Naive thymus-derived CD4-positive, alpha-beta T cell (primary cell): Measurements from ENCODE around the gene CSTPP1. TPM values are rescaled to one million over a fixed set of nuclear protein-coding genes. Genes with fewer than 3 reads are reported as not detected.

Source experiments
- ATAC-seq: fragments of 150-1000 bp; cut with Tn5 transposase; 2 replicates; pipeline ENCODE4 v1.10.0; 2021; ENCODE audit warnings: mild to moderate bottlenecking, moderate library complexity
- CTCF ChIA-PET: fragments of 350-600 bp; sonication (Branson Sonifier 250); formaldehyde crosslinking; loops from one replicate; lab custom pipeline; 2021; ENCODE audit warnings: antibody characterized with exemption; lab: Charles Lee
- POLR2A ChIA-PET: fragments of 350-600 bp; sonication (Branson Sonifier 250); formaldehyde crosslinking; loops from one replicate; lab custom pipeline; 2021; ENCODE audit warnings: antibody characterized with exemption, inconsistent platforms; lab: Charles Lee
- DNase-seq, 9 donors: peaks; one replicate each; pipeline versions ENCODE4 v3.0.0 to v3.0.0-alpha.2; 2020 to 2022; ENCODE audit warnings: mixed read lengths in 1 of 9
- H3K27ac ChIP-seq: one replicate; pipeline ENCODE4 v1.7.0; 2013; ENCODE audit warnings: mild to moderate bottlenecking, low read depth, low read length, moderate library complexity
- H3K27me3 ChIP-seq, 2 donors: one replicate each; pipeline ENCODE4 v1.7.0; 2013; ENCODE audit warnings: low read length in 2 of 2, mild to moderate bottlenecking in 2 of 2, moderate library complexity in 2 of 2; ENCODE audit not compliant: control insufficient read depth in 2 of 2, insufficient read depth in 2 of 2
- H3K36me3 ChIP-seq, 3 experiments: 1 replicate in 2 of 3; 2 replicates in 1 of 3; pipeline ENCODE4 v1.7.0; 2013; ENCODE audit warnings: low read length in 3 of 3, mild to moderate bottlenecking in 3 of 3, moderate library complexity in 1 of 3; ENCODE audit not compliant: insufficient read depth in 3 of 3, control insufficient read depth in 2 of 3
- H3K4me1 ChIP-seq, 2 donors: one replicate each; pipeline ENCODE4 v1.7.0; 2013; ENCODE audit warnings: low read length in 2 of 2, mild to moderate bottlenecking in 2 of 2, moderate library complexity in 1 of 2; ENCODE audit not compliant: control insufficient read depth in 2 of 2, insufficient read depth in 2 of 2
- H3K4me3 ChIP-seq: 2 replicates; pipeline ENCODE4 v1.7.0; 2013; ENCODE audit warnings: mild to moderate bottlenecking, low read length
- H3K9me3 ChIP-seq, 3 experiments: 1 replicate in 2 of 3; 2 replicates in 1 of 3; pipeline ENCODE4 v1.7.0; 2013; ENCODE audit warnings: low read length in 3 of 3; ENCODE audit not compliant: control insufficient read depth in 2 of 3
- H3K27ac Mint-ChIP-seq, 9 donors: one replicate each; pipeline ENCODE4 v1.8.0; 2020 to 2022; ENCODE audit warnings: mixed read lengths in 9 of 9, mild to moderate bottlenecking in 8 of 9, moderate library complexity in 5 of 9, inconsistent platforms in 2 of 9
- H3K27me3 Mint-ChIP-seq, 5 donors: one replicate each; pipeline ENCODE4 v1.8.0; 2021 to 2022; ENCODE audit warnings: mixed read lengths in 5 of 5, mild to moderate bottlenecking in 1 of 5
- H3K36me3 Mint-ChIP-seq, 5 donors: one replicate each; pipeline ENCODE4 v1.8.0; 2020 to 2022; ENCODE audit warnings: mixed read lengths in 5 of 5, mild to moderate bottlenecking in 3 of 5, inconsistent platforms in 1 of 5
- H3K4me1 Mint-ChIP-seq, 7 donors: one replicate each; pipeline ENCODE4 v1.8.0; 2020 to 2022; ENCODE audit warnings: mixed read lengths in 7 of 7, mild to moderate bottlenecking in 3 of 7, inconsistent platforms in 1 of 7
- H3K4me3 Mint-ChIP-seq, 10 donors: one replicate each; pipeline ENCODE4 v1.8.0; 2020 to 2022; ENCODE audit warnings: mild to moderate bottlenecking in 10 of 10, mixed read lengths in 10 of 10, moderate library complexity in 6 of 10, inconsistent platforms in 2 of 10
- H3K9me3 Mint-ChIP-seq, 11 donors: one replicate each; pipeline ENCODE4 v1.8.0; 2020 to 2022; ENCODE audit warnings: mixed read lengths in 11 of 11, mild to moderate bottlenecking in 4 of 11, inconsistent platforms in 1 of 11, moderate library complexity in 1 of 11
- intact Hi-C, 2 donors: fragments of 100-400 bp; cut with micrococcal nuclease; formaldehyde crosslinking; loops; one replicate each; pipeline ENCODE4 v1.15.1; 2023
- polyA plus RNA-seq, 2 donors: library from polyadenylated mRNA; unstranded; fragments of 300-500 nt; fragmentation: Illumina TruSeq; gene quantifications; one replicate each; pipeline ENCODE4 v1.2.3, GENCODE V29; 2021
- total RNA-seq, 6 experiments: library from RNA in 5 of 6; stranded (reverse) in 5 of 6; gene quantifications; 1 replicate in 5 of 6; 2 replicates in 1 of 6; pipeline ENCODE4 v1.2.3 and lab custom pipeline; 2021 to 2026

CSTPP1 gene
- total and polyA plus RNA-seq, 7 experiments from 2014 or later = 9.3 to 18.6 (median 16.1) TPM

DNA sequence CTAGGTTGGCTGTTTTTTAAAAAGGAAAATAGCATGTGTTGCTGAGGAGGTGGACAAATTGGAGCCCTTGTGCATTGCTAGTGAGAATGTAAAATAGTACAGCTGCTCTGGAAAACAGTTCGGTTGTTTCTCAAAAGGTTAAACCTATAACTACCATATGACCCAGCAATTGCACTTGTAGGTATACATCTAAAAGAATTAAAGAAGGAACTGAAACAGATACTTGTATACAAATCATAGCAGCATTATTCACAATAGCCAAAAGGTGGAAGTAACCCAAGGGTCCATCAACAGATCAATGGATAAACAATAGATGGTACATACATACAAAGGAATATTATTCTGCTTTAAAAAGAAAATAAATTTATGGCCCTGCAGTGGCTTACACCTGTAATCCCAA lies 111.4 kb downstream of the CSTPP1 start:
- H3K4me3 Mint-ChIP-seq = no peak overlapping the region
- H3K9me3 Mint-ChIP-seq = peaks cover 0 to 3% (median 0%) of the 10 kb centered on the region in 11 donors
- H3K4me1 Mint-ChIP-seq = no peaks in the 10 kb centered on the region
- DNase-seq = no peak
- H3K27me3 Mint-ChIP-seq = no peaks in the 10 kb centered on the region
- no peak overlapping the region for H3K27ac ChIP-seq
- intact Hi-C loops = no loop called here
- H3K9me3 ChIP-seq = no peaks in the 10 kb centered on the region
- H3K36me3 ChIP-seq = no peaks in the 10 kb centered on the region
- no peaks in the 10 kb centered on the region for H3K4me1 ChIP-seq
- ChIA-PET POLR2A (no interaction called here), CTCF (no interaction called here)
- peaks cover 3 to 12% (median 11%) of the 10 kb centered on the region in 5 donors for H3K36me3 Mint-ChIP-seq
- peak overlapping the region in 1 of 9 donors; percentile 32 for H3K27ac Mint-ChIP-seq
- ATAC-seq = no peak
- H3K27me3 ChIP-seq = no peaks in the 10 kb centered on the region
- no peak overlapping the region for H3K4me3 ChIP-seq

DNA sequence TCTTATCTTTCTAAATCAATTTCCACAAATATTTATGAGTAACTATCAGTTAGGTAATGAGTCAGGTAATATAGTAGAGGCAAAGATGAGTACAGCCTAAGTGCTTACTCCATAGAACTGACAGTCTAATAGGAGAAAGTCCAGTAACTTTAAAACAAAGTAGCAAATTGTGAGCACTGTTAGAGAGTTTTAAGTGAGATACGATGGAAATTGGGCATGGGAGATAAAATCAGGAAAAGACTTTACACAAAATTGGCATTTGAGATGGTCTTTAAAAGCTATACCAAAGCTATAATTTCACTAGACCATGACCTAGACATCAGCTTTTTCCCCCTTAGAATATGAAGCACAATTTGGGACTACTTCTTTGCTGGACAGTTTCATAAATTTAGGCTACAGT lies 113.7 kb downstream of the CSTPP1 start:
- H3K4me3 Mint-ChIP-seq = no peak overlapping the region
- ATAC-seq = no peak
- Histone ChIP-seq H3K4me3 (no peak overlapping the region), H3K27ac (no peak overlapping the region), H3K27me3 (no peaks in the 10 kb centered on the region), H3K36me3 (no peaks in the 10 kb centered on the region), H3K4me1 (no peaks in the 10 kb centered on the region), H3K9me3 (no peaks in the 10 kb centered on the region)
- ChIA-PET CTCF (no interaction called here), POLR2A (no interaction called here)
- H3K36me3 Mint-ChIP-seq = peaks cover 6 to 20% (median 19%) of the 10 kb centered on the region in 5 donors
- H3K9me3 Mint-ChIP-seq = peaks cover 0 to 3% (median 0%) of the 10 kb centered on the region in 11 donors
- no peaks in the 10 kb centered on the region for H3K4me1 Mint-ChIP-seq
- intact Hi-C loops = no loop called here
- no peak overlapping the region for H3K27ac Mint-ChIP-seq
- no peaks in the 10 kb centered on the region for H3K27me3 Mint-ChIP-seq
- DNase-seq = no peak

DNA sequence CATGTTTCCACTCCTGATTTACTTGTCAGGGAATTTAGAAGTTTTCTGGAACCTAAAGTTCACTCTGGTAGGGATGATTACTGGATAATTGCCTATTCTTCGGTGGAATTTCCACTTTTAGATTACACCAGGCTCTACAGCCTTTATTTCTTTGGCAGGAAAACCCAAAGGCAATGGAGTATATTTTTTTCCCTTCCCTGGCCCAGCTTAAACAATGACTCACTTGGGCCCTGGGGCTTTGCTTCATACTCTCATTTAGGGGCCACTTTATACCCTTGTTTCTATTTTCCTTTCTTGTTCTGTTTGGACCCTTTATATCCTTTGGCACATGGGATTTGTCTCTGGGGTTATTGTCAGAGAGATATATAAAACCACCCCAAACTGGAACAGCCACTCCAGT lies 114.7 kb downstream of the CSTPP1 start:
- Mint-ChIP-seq H3K9me3 (peaks cover 0 to 3% (median 0%) of the 10 kb centered on the region in 11 donors), H3K36me3 (peaks cover 6 to 30% (median 25%) of the 10 kb centered on the region in 5 donors), H3K4me1 (no peaks in the 10 kb centered on the region), H3K27ac (no peak overlapping the region), H3K27me3 (no peaks in the 10 kb centered on the region), H3K4me3 (no peak overlapping the region)
- Histone ChIP-seq H3K27me3 (no peaks in the 10 kb centered on the region), H3K9me3 (no peaks in the 10 kb centered on the region), H3K36me3 (no peaks in the 10 kb centered on the region), H3K27ac (no peak overlapping the region), H3K4me1 (no peaks in the 10 kb centered on the region), H3K4me3 (no peak overlapping the region)
- no peak for DNase-seq
- POLR2A ChIA-PET = no interaction called here
- CTCF ChIA-PET = no interaction called here
- intact Hi-C loops = no loop called here
- ATAC-seq = no peak

DNA sequence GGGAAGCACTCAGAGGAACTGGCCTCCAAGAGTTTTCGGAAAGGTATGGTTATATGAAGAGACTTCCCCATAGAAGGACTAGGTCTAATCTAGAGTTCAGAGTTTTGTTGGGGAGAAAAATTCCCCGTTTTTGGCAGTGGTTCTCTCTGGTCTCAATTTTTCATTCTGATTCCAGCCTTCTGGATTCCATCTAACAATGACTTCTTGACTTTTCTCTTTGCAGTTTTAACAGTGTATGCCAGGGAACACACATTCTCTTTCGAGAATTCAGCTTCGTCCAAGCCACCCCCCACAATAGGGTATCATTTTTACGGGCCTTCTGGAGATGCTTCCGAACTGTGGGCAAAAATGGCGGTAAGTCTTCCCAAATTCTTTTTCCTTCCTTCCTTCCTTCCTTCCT lies 115.6 kb downstream of the CSTPP1 start:
- ChIA-PET POLR2A (no interaction called here), CTCF (no interaction called here)
- intact Hi-C loops = no loop called here
- H3K4me3 Mint-ChIP-seq = no peak overlapping the region
- H3K4me1 Mint-ChIP-seq = no peaks in the 10 kb centered on the region
- ATAC-seq = no peak
- H3K27ac Mint-ChIP-seq = no peak overlapping the region
- H3K9me3 Mint-ChIP-seq = peaks cover 0 to 3% (median 0%) of the 10 kb centered on the region in 11 donors
- no peak for DNase-seq
- H3K27me3 Mint-ChIP-seq = no peaks in the 10 kb centered on the region
- Histone ChIP-seq H3K4me3 (no peak overlapping the region), H3K9me3 (no peaks in the 10 kb centered on the region), H3K27me3 (no peaks in the 10 kb centered on the region), H3K4me1 (no peaks in the 10 kb centered on the region), H3K27ac (no peak overlapping the region), H3K36me3 (no peaks in the 10 kb centered on the region)
- H3K36me3 Mint-ChIP-seq = peaks cover 6 to 36% (median 30%) of the 10 kb centered on the region in 5 donors

DNA sequence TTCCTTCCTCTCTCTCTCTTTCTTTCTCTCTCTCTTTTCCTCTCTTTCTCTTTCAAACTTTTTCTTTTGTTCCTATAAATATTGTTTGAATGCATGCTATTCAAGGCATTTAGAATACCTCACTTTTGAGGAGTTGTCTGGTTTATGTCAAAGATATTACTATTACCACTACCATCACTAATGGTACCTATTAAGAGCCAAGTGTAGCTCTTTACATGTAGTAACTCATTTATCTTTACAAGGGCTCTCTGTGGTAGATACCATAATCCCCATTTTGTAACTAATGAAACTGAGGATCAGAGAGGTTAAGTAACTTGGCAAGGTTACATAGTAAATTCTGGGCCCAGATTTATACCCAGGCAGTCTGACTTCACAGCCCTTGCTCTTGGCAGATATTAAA lies 116.0 kb downstream of the CSTPP1 start:
- Histone ChIP-seq H3K27me3 (no peaks in the 10 kb centered on the region), H3K4me3 (no peak overlapping the region), H3K36me3 (no peaks in the 10 kb centered on the region), H3K9me3 (no peaks in the 10 kb centered on the region), H3K27ac (no peak overlapping the region), H3K4me1 (no peaks in the 10 kb centered on the region)
- POLR2A ChIA-PET = no interaction called here
- H3K27ac Mint-ChIP-seq = no peak overlapping the region
- CTCF ChIA-PET = no interaction called here
- peaks cover 8 to 40% (median 34%) of the 10 kb centered on the region in 5 donors for H3K36me3 Mint-ChIP-seq
- H3K9me3 Mint-ChIP-seq = peaks cover 0 to 6% (median 3%) of the 10 kb centered on the region in 11 donors
- intact Hi-C loops = no loop called here
- ATAC-seq (no peak), DNase-seq (no peak)
- no peak overlapping the region for H3K4me3 Mint-ChIP-seq
- H3K27me3 Mint-ChIP-seq = no peaks in the 10 kb centered on the region
- H3K4me1 Mint-ChIP-seq = no peaks in the 10 kb centered on the region

DNA sequence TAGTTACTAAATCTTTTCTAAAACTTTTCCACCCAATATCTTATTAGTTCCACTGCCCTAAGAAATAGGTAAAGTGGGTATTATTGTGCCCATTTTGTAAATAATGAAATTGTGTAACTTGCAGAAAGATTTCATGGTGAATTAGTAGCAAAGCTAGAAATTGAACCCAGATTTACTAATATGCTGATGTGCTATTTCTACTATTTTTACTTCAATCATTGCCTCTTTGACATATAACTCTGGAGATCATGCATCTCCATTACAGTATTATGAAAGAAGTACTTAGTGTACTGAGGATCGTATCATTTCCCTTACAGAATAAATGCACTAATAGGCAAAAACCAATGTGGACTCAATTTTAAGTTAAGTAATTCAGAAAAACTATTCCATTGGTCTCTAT lies 119.0 kb downstream of the CSTPP1 start:
- Mint-ChIP-seq H3K9me3 (peaks cover 0 to 10% (median 3%) of the 10 kb centered on the region in 11 donors), H3K4me1 (peaks cover 0 to under 1% (median 0%) of the 10 kb centered on the region in 7 donors), H3K4me3 (no peak overlapping the region), H3K27me3 (no peaks in the 10 kb centered on the region), H3K27ac (no peak overlapping the region), H3K36me3 (peaks cover 8 to 55% (median 43%) of the 10 kb centered on the region in 5 donors)
- no peak overlapping the region for H3K4me3 ChIP-seq
- DNase-seq (no peak), ATAC-seq (no peak)
- H3K27me3 ChIP-seq = no peaks in the 10 kb centered on the region
- POLR2A ChIA-PET = no interaction called here
- CTCF ChIA-PET = no interaction called here
- H3K4me1 ChIP-seq = no peaks in the 10 kb centered on the region
- intact Hi-C loops = no loop called here
- no peaks in the 10 kb centered on the region for H3K9me3 ChIP-seq
- H3K27ac ChIP-seq = no peak overlapping the region
- H3K36me3 ChIP-seq = no peaks in the 10 kb centered on the region

DNA sequence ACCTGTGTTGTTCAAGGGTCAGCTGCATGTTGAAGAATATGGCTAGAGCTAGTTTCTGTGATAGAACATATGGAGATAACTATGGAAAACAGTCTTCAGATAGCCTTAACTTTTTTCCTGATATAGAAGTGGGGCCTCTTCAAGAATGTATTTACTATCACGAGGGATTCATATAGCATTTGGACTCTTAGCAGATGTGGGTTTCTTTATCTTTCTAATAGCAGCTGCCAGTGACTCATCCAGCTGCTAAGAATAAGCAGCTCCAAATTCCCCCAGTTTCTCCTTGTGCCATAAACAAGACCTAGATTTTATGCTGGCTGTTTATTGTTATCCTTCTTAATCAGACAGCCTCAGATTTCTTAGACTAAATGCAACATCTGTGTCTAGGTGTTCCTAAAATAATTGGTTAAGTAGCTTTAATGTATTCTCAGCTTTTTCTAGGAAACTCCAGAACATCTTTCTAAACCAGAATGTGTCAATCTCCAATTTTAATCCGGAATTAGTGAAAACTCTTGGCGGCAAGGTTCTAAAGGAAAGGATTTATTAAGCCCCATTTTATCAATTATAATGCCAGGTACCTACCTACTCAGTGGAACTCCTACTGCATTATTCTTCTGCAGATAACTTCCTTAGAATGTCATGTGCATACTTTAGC lies 119.8 kb downstream of the CSTPP1 start:
- no peaks in the 10 kb centered on the region for H3K27me3 ChIP-seq
- H3K4me1 ChIP-seq = no peaks in the 10 kb centered on the region
- ATAC-seq = no peak
- intact Hi-C loops = no loop called here
- no peak overlapping the region for H3K4me3 ChIP-seq
- no peak overlapping the region for H3K27ac ChIP-seq
- no peaks in the 10 kb centered on the region for H3K36me3 ChIP-seq
- ChIA-PET CTCF (no interaction called here), POLR2A (interaction anchor here (0.6 kb wide), 1 partner anchor 8 kb away, joined by 3 read pairs; no protein-coding TSS in a partner anchor)
- H3K4me3 Mint-ChIP-seq = no peak overlapping the region
- no peaks in the 10 kb centered on the region for H3K9me3 ChIP-seq
- peaks cover 8 to 55% (median 43%) of the 10 kb centered on the region in 5 donors for H3K36me3 Mint-ChIP-seq
- DNase-seq = no peak
- H3K27ac Mint-ChIP-seq = no peak overlapping the region
- H3K4me1 Mint-ChIP-seq = peaks cover 0 to 6% (median 0%) of the 10 kb centered on the region in 7 donors
- H3K27me3 Mint-ChIP-seq = no peaks in the 10 kb centered on the region
- H3K9me3 Mint-ChIP-seq = peaks cover 0 to 10% (median 3%) of the 10 kb centered on the region in 11 donors
